Ascending aorta (tissue), 2 donors: Measurements from ENCODE around the gene NECTIN2. TPM values are rescaled to one million over a fixed set of nuclear protein-coding genes. Genes with fewer than 3 reads are reported as not detected.

Experiments
- DNase-seq, 2 donors: peaks; one replicate each; pipeline ENCODE4 v3.0.0-alpha.2; 2019; ENCODE audit warnings: low spot score in 2 of 2
- H3K27ac ChIP-seq, 2 donors: fragments of 200-600 bp; sonication (generic); one replicate each; pipeline ENCODE4 v1.5.1; 2016 to 2017; ENCODE audit warnings: mild to moderate bottlenecking in 1 of 2
- H3K27me3 ChIP-seq: fragments of 200-600 bp; sonication (generic); one replicate; pipeline ENCODE4 v1.5.1; 2017
- H3K36me3 ChIP-seq, 2 donors: fragments of 200-600 bp; sonication (generic); one replicate each; pipeline ENCODE4 v1.5.1; 2016
- H3K4me1 ChIP-seq, 2 donors: fragments of 200-600 bp; sonication (generic); one replicate each; pipeline ENCODE4 v1.5.1; 2016 to 2017; ENCODE audit warnings: mild to moderate bottlenecking in 1 of 2
- H3K4me3 ChIP-seq, 2 donors: fragments of 200-600 bp; sonication (generic); one replicate each; pipeline ENCODE4 v1.5.1; 2016 to 2017; ENCODE audit warnings: mild to moderate bottlenecking in 1 of 2
- H3K9me3 ChIP-seq, 2 donors: fragments of 200-600 bp; sonication (generic); one replicate each; pipeline ENCODE4 v1.5.1; 2016
- intact Hi-C: fragments of 100-400 bp; cut with DNase I; formaldehyde crosslinking; loops from one replicate; pipeline ENCODE4 v1.15.1; 2023
- total RNA-seq: library from RNA; depleted of rRNA; stranded (reverse); fragments of >200 nt; gene quantifications from one replicate; pipeline ENCODE4 v1.1.0, GENCODE V29; 2016
- TF ChIP-seq, protein P1 (sequence below), 3 experiments: fragments of 200-600 bp in 2 of 3; fragments of 450-650 bp in 1 of 3; sonication (generic) in 2 of 3; IDR thresholded peaks; one replicate each; pipeline ENCODE4 v1.5.1; 2016 to 2019; ENCODE audit warnings: antibody characterized with exemption in 3 of 3, mild to moderate bottlenecking in 1 of 3, moderate library complexity in 1 of 3

NECTIN2 gene
- total RNA-seq, 1 donor from 2014 or later: 125 TPM

GRCh38 chr19:44847144-44848035 is 1.3 kb downstream of the NECTIN2 start:
- Histone ChIP-seq H3K9me3 (no peaks in the 10 kb centered on the region), H3K36me3 (no peaks in the 10 kb centered on the region), H3K4me1 (peaks cover 8 to 26% of the 10 kb centered on the region in 2 donors), H3K27ac (peak overlapping the region; percentile 96 to 98), H3K27me3 (no peaks in the 10 kb centered on the region), H3K4me3 (peak overlapping the region; percentile 97 to 99)
- intact Hi-C loops: loop anchor here (1.0 to 5.0 kb wide), 3 partner anchors 43 to 330 kb away; partner anchors contain the start of genes BLOC1S3 and TRAPPC6A
- DNase-seq: peak; percentile 51 to 85
- TF ChIP-seq, protein P1, sequence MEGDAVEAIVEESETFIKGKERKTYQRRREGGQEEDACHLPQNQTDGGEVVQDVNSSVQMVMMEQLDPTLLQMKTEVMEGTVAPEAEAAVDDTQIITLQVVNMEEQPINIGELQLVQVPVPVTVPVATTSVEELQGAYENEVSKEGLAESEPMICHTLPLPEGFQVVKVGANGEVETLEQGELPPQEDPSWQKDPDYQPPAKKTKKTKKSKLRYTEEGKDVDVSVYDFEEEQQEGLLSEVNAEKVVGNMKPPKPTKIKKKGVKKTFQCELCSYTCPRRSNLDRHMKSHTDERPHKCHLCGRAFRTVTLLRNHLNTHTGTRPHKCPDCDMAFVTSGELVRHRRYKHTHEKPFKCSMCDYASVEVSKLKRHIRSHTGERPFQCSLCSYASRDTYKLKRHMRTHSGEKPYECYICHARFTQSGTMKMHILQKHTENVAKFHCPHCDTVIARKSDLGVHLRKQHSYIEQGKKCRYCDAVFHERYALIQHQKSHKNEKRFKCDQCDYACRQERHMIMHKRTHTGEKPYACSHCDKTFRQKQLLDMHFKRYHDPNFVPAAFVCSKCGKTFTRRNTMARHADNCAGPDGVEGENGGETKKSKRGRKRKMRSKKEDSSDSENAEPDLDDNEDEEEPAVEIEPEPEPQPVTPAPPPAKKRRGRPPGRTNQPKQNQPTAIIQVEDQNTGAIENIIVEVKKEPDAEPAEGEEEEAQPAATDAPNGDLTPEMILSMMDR (IDR thresholded peaks at IDR 0.05): no peak

GRCh38 chr19:44848036-44848811 is 2.1 kb downstream of the NECTIN2 start:
- peak in 1 of 2 donors; percentile 75 for DNase-seq
- Histone ChIP-seq H3K4me1 (peaks cover 8 to 26% of the 10 kb centered on the region in 2 donors), H3K27ac (peak overlapping the region; percentile 96 to 98), H3K27me3 (no peaks in the 10 kb centered on the region), H3K9me3 (no peaks in the 10 kb centered on the region), H3K4me3 (peak overlapping the region; percentile 97 to 99), H3K36me3 (no peaks in the 10 kb centered on the region)
- TF ChIP-seq, protein P1 (IDR thresholded peaks at IDR 0.05): no peak
- intact Hi-C loops: loop anchor here (5.0 kb wide), 2 partner anchors 131 to 329 kb away; partner anchors contain the start of genes BLOC1S3 and TRAPPC6A

DNA sequence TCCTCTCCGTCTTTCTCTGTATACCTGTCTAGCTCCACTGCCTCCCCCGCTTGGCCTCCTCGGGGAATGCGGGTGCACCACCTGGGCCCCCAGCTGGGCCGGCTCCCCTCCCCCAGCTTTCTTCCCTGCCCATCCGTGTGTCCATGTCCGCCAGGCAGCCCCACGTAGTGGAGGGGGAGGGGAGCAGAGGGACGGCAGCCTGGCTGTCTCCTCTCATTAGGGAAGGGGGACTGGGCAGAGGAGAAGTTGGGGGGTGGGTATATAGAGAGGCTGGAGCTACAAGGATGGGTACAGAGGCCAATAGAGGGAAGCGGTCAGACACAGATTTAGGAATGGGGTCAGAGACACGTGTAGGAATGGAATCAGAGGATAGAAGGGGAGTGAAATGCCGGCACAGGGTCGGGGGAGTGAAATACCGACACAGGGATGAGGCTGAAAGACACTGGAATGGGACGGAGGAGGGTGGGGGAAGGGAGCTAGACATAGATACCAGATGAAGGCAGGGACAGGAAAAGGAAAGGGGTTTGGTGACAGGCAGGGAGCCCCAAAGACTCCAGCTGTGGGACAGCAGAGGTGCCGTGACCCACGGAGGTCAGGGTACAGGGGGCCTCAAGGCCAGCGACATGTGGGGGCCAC is 2.8 kb downstream of the NECTIN2 start:
- Histone ChIP-seq H3K27ac (peak overlapping the region; percentile 96 to 98), H3K9me3 (no peaks in the 10 kb centered on the region), H3K4me3 (peak overlapping the region; percentile 97 to 99), H3K27me3 (no peaks in the 10 kb centered on the region), H3K4me1 (peaks cover 8 to 26% of the 10 kb centered on the region in 2 donors), H3K36me3 (peaks cover 0 to 3% of the 10 kb centered on the region in 2 donors)
- TF ChIP-seq, protein P1 (IDR thresholded peaks at IDR 0.05): no peak
- no peak for DNase-seq
- intact Hi-C loops: loop anchor here (5.0 kb wide), 2 partner anchors 132 to 328 kb away; partner anchors contain the start of genes BLOC1S3 and TRAPPC6A

DNA sequence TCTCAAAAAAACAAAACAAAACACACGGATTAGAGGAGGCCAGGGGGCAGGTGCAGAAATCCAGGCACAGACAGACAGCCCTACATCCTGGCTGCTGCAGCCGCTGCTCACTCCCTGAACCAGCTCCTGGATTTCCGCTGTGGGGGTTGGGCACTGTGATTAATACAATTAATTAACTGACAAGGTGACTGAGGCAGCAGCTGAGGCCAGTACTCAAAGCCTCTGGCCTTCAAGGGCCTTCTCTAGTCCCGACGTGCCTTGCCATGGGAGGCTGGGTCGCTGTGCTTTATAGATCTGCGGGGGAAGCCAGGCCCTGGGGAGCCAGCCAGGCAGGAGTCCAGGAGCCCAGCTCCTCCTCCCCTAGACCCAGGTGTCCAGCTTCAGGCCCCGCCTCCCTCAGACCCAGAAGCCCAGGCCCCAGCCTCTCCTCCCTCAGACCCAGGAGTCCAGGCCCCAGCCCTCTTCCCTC is 4.6 kb downstream of the NECTIN2 start:
- TF ChIP-seq, protein P1 (IDR thresholded peaks at IDR 0.05): no peak
- Histone ChIP-seq H3K36me3 (peaks cover 0 to 5% of the 10 kb centered on the region in 2 donors), H3K4me3 (no peak overlapping the region), H3K27ac (no peak overlapping the region), H3K9me3 (no peaks in the 10 kb centered on the region), H3K27me3 (no peaks in the 10 kb centered on the region), H3K4me1 (peaks cover 8 to 13% of the 10 kb centered on the region in 2 donors)
- intact Hi-C loops: no loop called here
- DNase-seq: no peak

DNA sequence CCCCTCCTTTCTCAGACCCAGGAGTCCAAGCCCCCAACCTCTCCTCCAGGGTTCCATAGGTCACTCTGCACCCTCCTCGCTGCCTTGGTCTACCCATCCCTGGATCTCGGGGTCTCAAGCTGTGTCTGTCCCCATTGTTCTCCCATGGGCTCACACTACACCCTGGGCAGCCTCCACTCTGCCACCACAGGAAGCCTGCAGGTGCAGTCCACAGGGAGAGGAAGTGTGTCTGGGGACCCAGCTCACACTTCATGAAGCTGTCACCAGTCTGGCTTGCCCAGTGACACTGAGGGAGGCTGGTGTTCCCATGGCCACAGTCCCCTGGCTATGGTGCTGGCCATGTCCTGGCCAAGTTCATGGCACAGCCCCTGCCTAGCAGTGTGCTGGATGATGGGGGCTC is 5.3 kb downstream of the NECTIN2 start:
- TF ChIP-seq, protein P1 (IDR thresholded peaks at IDR 0.05): no peak
- intact Hi-C loops: no loop called here
- Histone ChIP-seq H3K4me3 (no peak overlapping the region), H3K4me1 (peaks cover 8 to 17% of the 10 kb centered on the region in 2 donors), H3K9me3 (no peaks in the 10 kb centered on the region), H3K36me3 (peaks cover 0 to 5% of the 10 kb centered on the region in 2 donors), H3K27ac (no peak overlapping the region), H3K27me3 (no peaks in the 10 kb centered on the region)
- DNase-seq: no peak
